Calu3 (cell line): ENCODE measurements around the gene FYB1. TPM values are rescaled to one million over a fixed set of nuclear protein-coding genes. Genes with fewer than 3 reads are reported as not detected.

Source experiments
- BruUV-seq: library from RNA; stranded (reverse); fragments of 400-500 nt; replicated peaks from 2 replicates; lab custom pipeline; 2021; lab: Mats Ljungman, UMichigan
- CTCF ChIA-PET: fragments of 300-600 bp; sonication (Branson Sonifier 250); formaldehyde crosslinking; loops from one replicate; lab custom pipeline; 2022; ENCODE audit warnings: antibody characterized with exemption; lab: Charles Lee
- DNase-seq: peaks from one replicate; pipeline ENCODE4 v3.0.0; 2022
- H3K27ac Mint-ChIP-seq: one replicate; pipeline ENCODE4 v1.8.0; 2022; ENCODE audit warnings: mixed read lengths; ENCODE audit not compliant: unreplicated experiment
- H3K27me3 Mint-ChIP-seq: one replicate; pipeline ENCODE4 v1.8.0; 2022; ENCODE audit warnings: mixed read lengths; ENCODE audit not compliant: unreplicated experiment
- H3K36me3 Mint-ChIP-seq: one replicate; pipeline ENCODE4 v1.8.0; 2022; ENCODE audit warnings: mild to moderate bottlenecking, moderate library complexity, mixed read lengths; ENCODE audit not compliant: insufficient read depth, unreplicated experiment
- H3K4me1 Mint-ChIP-seq: one replicate; pipeline ENCODE4 v1.8.0; 2022; ENCODE audit warnings: mild to moderate bottlenecking, low read depth, mixed read lengths; ENCODE audit not compliant: unreplicated experiment
- H3K4me3 Mint-ChIP-seq: one replicate; pipeline ENCODE4 v1.8.0; 2022; ENCODE audit warnings: mild to moderate bottlenecking, low read depth, moderate library complexity, mixed read lengths; ENCODE audit not compliant: unreplicated experiment
- H3K9me3 Mint-ChIP-seq: one replicate; pipeline ENCODE4 v1.8.0; 2022; ENCODE audit warnings: low read depth, mixed read lengths; ENCODE audit not compliant: unreplicated experiment
- intact Hi-C: fragments of 100-400 bp; cut with micrococcal nuclease; formaldehyde crosslinking; loops from one replicate; pipeline ENCODE4 v1.10.0; 2022; ENCODE audit not compliant: unreplicated experiment
- total RNA-seq: library from RNA; stranded (reverse); gene quantifications from 2 replicates; pipeline ENCODE4 v1.2.3, GENCODE V29; 2022
- TF ChIP-seq, protein P1 (sequence below): fragments of 200-600 bp; IDR thresholded peaks from one replicate; pipeline ENCODE4 v1.8.0; 2022; ENCODE audit warnings: antibody characterized with exemption; ENCODE audit not compliant: unreplicated experiment

FYB1 gene
- total RNA-seq, 1 experiment from 2014 or later, result 42.8 TPM

- DNase-seq, result no peak
- BruUV-seq, result no TSS peak
- no peak overlapping the region for H3K27ac Mint-ChIP-seq
- H3K4me1 Mint-ChIP-seq, result no peaks in the 10 kb centered on the region
- TF ChIP-seq, protein P1, sequence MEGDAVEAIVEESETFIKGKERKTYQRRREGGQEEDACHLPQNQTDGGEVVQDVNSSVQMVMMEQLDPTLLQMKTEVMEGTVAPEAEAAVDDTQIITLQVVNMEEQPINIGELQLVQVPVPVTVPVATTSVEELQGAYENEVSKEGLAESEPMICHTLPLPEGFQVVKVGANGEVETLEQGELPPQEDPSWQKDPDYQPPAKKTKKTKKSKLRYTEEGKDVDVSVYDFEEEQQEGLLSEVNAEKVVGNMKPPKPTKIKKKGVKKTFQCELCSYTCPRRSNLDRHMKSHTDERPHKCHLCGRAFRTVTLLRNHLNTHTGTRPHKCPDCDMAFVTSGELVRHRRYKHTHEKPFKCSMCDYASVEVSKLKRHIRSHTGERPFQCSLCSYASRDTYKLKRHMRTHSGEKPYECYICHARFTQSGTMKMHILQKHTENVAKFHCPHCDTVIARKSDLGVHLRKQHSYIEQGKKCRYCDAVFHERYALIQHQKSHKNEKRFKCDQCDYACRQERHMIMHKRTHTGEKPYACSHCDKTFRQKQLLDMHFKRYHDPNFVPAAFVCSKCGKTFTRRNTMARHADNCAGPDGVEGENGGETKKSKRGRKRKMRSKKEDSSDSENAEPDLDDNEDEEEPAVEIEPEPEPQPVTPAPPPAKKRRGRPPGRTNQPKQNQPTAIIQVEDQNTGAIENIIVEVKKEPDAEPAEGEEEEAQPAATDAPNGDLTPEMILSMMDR, result no peak
- no peaks in the 10 kb centered on the region for H3K9me3 Mint-ChIP-seq
- H3K36me3 Mint-ChIP-seq, result peaks cover 4% of the 10 kb centered on the region
- CTCF ChIA-PET, result no interaction called here
- H3K4me3 Mint-ChIP-seq, result no peak overlapping the region
- intact Hi-C loops, result no loop called here
- H3K27me3 Mint-ChIP-seq, result no peaks in the 10 kb centered on the region
Observed at GRCh38 chr5:39208471-39208870, 10.9 kb downstream of the FYB1 start.

DNA sequence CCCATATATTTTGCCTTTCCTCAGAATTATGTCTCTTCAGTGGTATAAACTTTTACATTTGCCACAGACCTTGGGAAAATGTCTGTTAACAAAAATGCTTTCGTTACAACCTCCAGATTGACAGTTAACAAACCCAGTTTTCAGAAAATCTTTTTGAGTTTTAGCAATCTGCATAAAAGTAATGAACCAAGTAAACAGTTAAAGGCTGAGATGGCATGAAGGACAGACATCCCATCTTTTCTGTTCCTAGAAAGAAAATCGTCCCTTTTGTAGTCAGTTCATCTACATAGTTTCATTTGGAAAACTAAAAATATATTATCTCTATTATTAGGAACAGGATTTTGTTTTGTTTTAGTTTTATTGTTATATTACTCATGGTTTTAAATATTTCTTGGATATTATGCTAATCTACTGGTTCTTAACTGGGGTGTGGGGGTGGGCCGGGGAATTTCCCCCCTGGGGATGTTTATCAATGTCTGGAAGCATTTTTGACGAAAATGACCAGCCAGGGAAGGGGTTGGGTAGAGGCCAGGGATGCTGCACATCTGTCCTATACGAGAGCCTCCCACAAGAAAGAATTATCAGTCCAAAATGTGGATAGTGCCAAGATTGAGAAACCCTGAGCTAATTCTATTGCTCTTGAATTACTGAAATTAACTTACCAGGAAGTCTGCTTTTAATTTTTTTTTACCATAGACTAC is 11.9 kb downstream of the FYB1 start:
- intact Hi-C loops, result no loop called here
- H3K4me3 Mint-ChIP-seq, result no peak overlapping the region
- no peaks in the 10 kb centered on the region for H3K9me3 Mint-ChIP-seq
- no peaks in the 10 kb centered on the region for H3K4me1 Mint-ChIP-seq
- no peak for DNase-seq
- TF ChIP-seq, protein P1, result no peak
- peaks cover 4% of the 10 kb centered on the region for H3K36me3 Mint-ChIP-seq
- CTCF ChIA-PET, result no interaction called here
- no peaks in the 10 kb centered on the region for H3K27me3 Mint-ChIP-seq
- BruUV-seq, result no TSS peak
- H3K27ac Mint-ChIP-seq, result no peak overlapping the region

DNA sequence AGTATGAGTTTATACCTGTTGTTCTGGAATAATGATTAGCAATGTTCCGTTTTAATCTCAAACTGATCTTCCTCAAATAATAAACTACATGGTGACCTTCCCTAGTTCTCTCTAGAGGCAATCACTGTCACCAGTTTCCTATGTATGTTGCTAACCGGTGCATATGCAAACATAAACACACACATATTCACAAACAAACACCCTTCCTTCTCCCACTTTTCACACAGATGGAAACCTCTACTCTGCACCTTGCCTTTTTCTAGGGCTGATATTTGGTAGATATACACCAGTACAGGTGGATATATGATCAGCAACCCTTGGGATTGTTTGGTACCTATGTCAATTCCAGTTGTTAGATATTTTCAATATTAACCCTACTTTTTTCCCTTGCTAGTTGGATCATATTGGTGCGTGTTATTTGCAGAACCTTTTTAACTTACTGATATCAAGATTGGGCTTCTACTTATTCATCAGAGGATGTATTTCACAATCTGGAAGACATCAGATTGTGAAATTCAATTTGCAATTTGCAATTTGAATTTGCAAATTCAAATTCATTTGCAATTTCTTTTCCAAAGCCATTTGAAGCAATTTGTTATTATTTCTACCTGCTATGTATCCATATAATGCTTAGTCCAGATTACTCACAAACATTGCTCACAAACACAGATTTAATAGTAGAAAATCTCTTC is 12.6 kb downstream of the FYB1 start:
- Mint-ChIP-seq H3K27me3 (no peaks in the 10 kb centered on the region), H3K4me3 (no peak overlapping the region), H3K27ac (no peak overlapping the region), H3K9me3 (no peaks in the 10 kb centered on the region), H3K4me1 (peaks cover 3% of the 10 kb centered on the region), H3K36me3 (peaks cover 4% of the 10 kb centered on the region)
- intact Hi-C loops, result no loop called here
- TF ChIP-seq, protein P1, result no peak
- DNase-seq, result no peak
- CTCF ChIA-PET, result no interaction called here
- BruUV-seq, result no TSS peak

DNA sequence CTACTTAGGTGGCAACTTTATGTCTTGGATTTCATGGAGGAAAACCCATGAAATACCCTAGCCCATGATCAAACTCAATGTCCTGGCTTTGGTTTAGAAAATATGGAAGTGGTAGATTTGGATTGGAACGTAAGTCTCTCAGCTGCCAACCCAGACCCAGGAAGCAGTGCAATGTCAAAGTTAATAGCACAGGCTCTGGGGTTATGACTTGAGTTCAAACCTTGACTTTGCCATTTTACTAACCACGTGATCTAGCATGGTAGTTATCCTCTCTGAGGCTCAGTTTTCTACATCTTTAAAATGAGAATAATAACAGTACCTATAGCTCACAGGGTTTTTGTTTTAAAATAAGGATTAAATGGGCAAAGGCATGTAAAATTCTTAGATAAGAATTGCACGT is 13.8 kb downstream of the FYB1 start:
- no peaks in the 10 kb centered on the region for H3K9me3 Mint-ChIP-seq
- TF ChIP-seq, protein P1, result no peak
- no peak overlapping the region for H3K4me3 Mint-ChIP-seq
- no peak overlapping the region for H3K27ac Mint-ChIP-seq
- no TSS peak for BruUV-seq
- no peak for DNase-seq
- H3K36me3 Mint-ChIP-seq, result peaks cover 4% of the 10 kb centered on the region
- peaks cover 13% of the 10 kb centered on the region for H3K4me1 Mint-ChIP-seq
- CTCF ChIA-PET, result no interaction called here
- intact Hi-C loops, result no loop called here
- no peaks in the 10 kb centered on the region for H3K27me3 Mint-ChIP-seq
